Liver (tissue), 9 donors: ENCODE results near the gene NHS. TPM values are rescaled to one million over a fixed set of nuclear protein-coding genes. Genes with fewer than 3 reads are reported as not detected.

Experiments
- DNase-seq: peaks from one replicate; pipeline ENCODE4 v3.0.0-alpha.2; 2017; ENCODE audit warnings: low spot score
- H3K27ac ChIP-seq, 2 donors: one replicate each; pipeline ENCODE4 v1.7.0; 2013; ENCODE audit warnings: inconsistent platforms in 2 of 2, low read length in 2 of 2, control low read depth in 1 of 2, low read depth in 1 of 2, mild to moderate bottlenecking in 1 of 2
- H3K27me3 ChIP-seq, 4 donors: one replicate each; pipeline versions ENCODE4 v1.6.1 to v1.7.0; 2013; ENCODE audit warnings: low read length in 3 of 4, inconsistent platforms in 1 of 4, mild to moderate bottlenecking in 1 of 4, moderate library complexity in 1 of 4; ENCODE audit not compliant: control insufficient read depth in 4 of 4, insufficient read depth in 4 of 4
- H3K36me3 ChIP-seq, 4 donors: one replicate each; pipeline versions ENCODE4 v1.6.1 to v1.7.0; 2013; ENCODE audit warnings: low read length in 3 of 4, mild to moderate bottlenecking in 3 of 4, low read depth in 1 of 4, moderate library complexity in 1 of 4; ENCODE audit not compliant: control insufficient read depth in 4 of 4, insufficient read depth in 3 of 4
- H3K4me1 ChIP-seq, 4 donors: one replicate each; pipeline versions ENCODE4 v1.6.1 to v1.7.0; 2013; ENCODE audit warnings: low read length in 3 of 4, mild to moderate bottlenecking in 3 of 4, moderate library complexity in 1 of 4; ENCODE audit not compliant: control insufficient read depth in 4 of 4, insufficient read depth in 4 of 4
- H3K4me3 ChIP-seq, 3 donors: one replicate each; pipeline versions ENCODE4 v1.6.1 to v1.7.0; 2013; ENCODE audit warnings: low read length in 3 of 3, control low read depth in 1 of 3, low read depth in 1 of 3, mild to moderate bottlenecking in 1 of 3
- H3K9ac ChIP-seq, 2 donors: one replicate each; pipeline ENCODE4 v1.7.0; 2013; ENCODE audit warnings: low read length in 2 of 2, mild to moderate bottlenecking in 2 of 2, moderate library complexity in 2 of 2, control low read depth in 1 of 2, low read depth in 1 of 2
- H3K9me3 ChIP-seq, 4 donors: one replicate each; pipeline versions ENCODE4 v1.6.1 to v1.7.0; 2013; ENCODE audit warnings: low read length in 3 of 4; ENCODE audit not compliant: control insufficient read depth in 4 of 4
- ATF3 ChIP-seq: IDR thresholded peaks from 2 replicates; pipeline ENCODE4 v1.6.1; 2016; ENCODE audit warnings: antibody characterized with exemption
- CTCF ChIP-seq: fragments of 150-350 bp; IDR thresholded peaks from 2 replicates; pipeline ENCODE4 v1.5.1; 2017; ENCODE audit warnings: improper control_type of control experiment, low read depth, low read length; ENCODE audit not compliant: missing input control
- EGR1 ChIP-seq, 2 donors: IDR thresholded peaks; 2 replicates each; pipeline ENCODE4 v1.6.1; 2016 to 2018; ENCODE audit warnings: antibody characterized with exemption in 2 of 2, low read depth in 2 of 2
- FOXA1 ChIP-seq: IDR thresholded peaks from 2 replicates; pipeline ENCODE4 v1.6.1; 2016; ENCODE audit warnings: antibody characterized with exemption
- FOXA2 ChIP-seq: IDR thresholded peaks from 2 replicates; pipeline ENCODE4 v1.6.1; 2016; ENCODE audit warnings: antibody characterized with exemption
- GABPA ChIP-seq, 2 donors: IDR thresholded peaks in 1 of 2; conservative IDR thresholded peaks in 1 of 2; 2 replicates each; pipeline ENCODE4 v1.6.1; 2016; ENCODE audit warnings: antibody characterized with exemption in 2 of 2, mild to moderate bottlenecking in 1 of 2, moderate library complexity in 1 of 2
- HNF4A ChIP-seq, 2 donors: conservative IDR thresholded peaks; 2 replicates each; pipeline ENCODE4 v1.6.1; 2016; ENCODE audit warnings: antibody characterized with exemption in 2 of 2, mild to moderate bottlenecking in 2 of 2
- HNF4G ChIP-seq: IDR thresholded peaks from 2 replicates; pipeline ENCODE4 v1.6.1; 2016; ENCODE audit warnings: antibody characterized with exemption
- JUND ChIP-seq, 2 donors: IDR thresholded peaks; 2 replicates each; pipeline ENCODE4 v1.6.1; 2016; ENCODE audit warnings: antibody characterized with exemption in 2 of 2
- MAX ChIP-seq: IDR thresholded peaks from 2 replicates; pipeline ENCODE4 v1.6.1; 2016; ENCODE audit warnings: antibody characterized with exemption
- NR2F2 ChIP-seq: IDR thresholded peaks from 2 replicates; pipeline ENCODE4 v1.6.1; 2016; ENCODE audit warnings: antibody characterized with exemption
- RAD21 ChIP-seq, 2 donors: IDR thresholded peaks; 2 replicates each; pipeline ENCODE4 v1.6.1; 2016; ENCODE audit warnings: antibody characterized with exemption in 2 of 2, mild to moderate bottlenecking in 2 of 2
- REST ChIP-seq: IDR thresholded peaks from 2 replicates; pipeline ENCODE4 v1.6.1; 2016; ENCODE audit warnings: antibody characterized with exemption, mild to moderate bottlenecking
- RXRA ChIP-seq, 2 donors: IDR thresholded peaks; 2 replicates each; pipeline ENCODE4 v1.6.1; 2017 to 2018; ENCODE audit warnings: antibody characterized with exemption in 2 of 2, mild to moderate bottlenecking in 1 of 2
- SP1 ChIP-seq: IDR thresholded peaks from 2 replicates; pipeline ENCODE4 v1.6.1; 2018; ENCODE audit warnings: antibody characterized with exemption, mild to moderate bottlenecking
- YY1 ChIP-seq: IDR thresholded peaks from 2 replicates; pipeline ENCODE4 v1.6.1; 2016; ENCODE audit warnings: antibody characterized with exemption, mild to moderate bottlenecking
- WGBS: extraction: QIAGEN DNeasy Blood & Tissue Kit; methylation state at CpG from one replicate; pipeline ENCODE4 v1.1.7; 2013; 5-methylcytosine and 5-hydroxymethylcytosine counted together
- polyA plus RNA-seq, 2 donors: library from polyadenylated mRNA; stranded (reverse) in 1 of 2; unstranded in 1 of 2; fragments of 200-250 nt in 1 of 2; fragments of >200 nt in 1 of 2; fragmentation: Nextera tagmentation in 1 of 2; extraction: Ambion mirVana in 1 of 2; gene quantifications; one replicate each; pipeline versions ENCODE4 v1.2.1 to v1.2.3, GENCODE V29; 2013 to 2015
- total RNA-seq, 2 donors: library from RNA; depleted of rRNA; stranded (reverse); fragments of >200 nt; gene quantifications; one replicate each; pipeline ENCODE4 v1.2.3, GENCODE V29; 2014
- donor health status: healthy.
- donor health status: healthy.
- donor health status: healthy.
- donor health status: healthy.
- donor health status: healthy.

The NHS gene
- total and polyA plus RNA-seq, 4 donors: 0.03 to 0.17 (median 0.10) TPM

GRCh38 chrX:17377795-17378194 lies 2.8 kb downstream of the NHS start:
- H3K27me3 ChIP-seq: peaks cover 0 to 4% (median 0%) of the 10 kb centered on the region in 4 donors

GRCh38 chrX:17380221-17380620 lies 5.2 kb downstream of the NHS start:
- 93% methylated on average over 9 of the region's 9 CpGs for WGBS
- Histone ChIP-seq H3K36me3 (no peaks in the 10 kb centered on the region), H3K4me1 (peaks cover 0 to 16% (median 10%) of the 10 kb centered on the region in 4 donors), H3K27me3 (peaks cover 0 to 4% (median 0%) of the 10 kb centered on the region in 4 donors), H3K9ac (no peak overlapping the region), H3K4me3 (no peak overlapping the region), H3K9me3 (peaks cover 0 to 13% (median 2%) of the 10 kb centered on the region in 4 donors), H3K27ac (no peak overlapping the region)
- TF ChIP-seq GABPA (IDR thresholded peaks at IDR 0.05 in 1 of 2, conservative IDR thresholded peaks at IDR 0.05 in 1 of 2) (no peak), CTCF (no peak), REST (no peak)
- no peak for DNase-seq

More at GRCh38 chrX:17377795-17378194, 2.8 kb downstream of the NHS start:
- DNase-seq: no peak
- Histone ChIP-seq H3K27ac (no peak overlapping the region), H3K4me1 (peaks cover 0 to 16% (median 10%) of the 10 kb centered on the region in 4 donors), H3K36me3 (no peaks in the 10 kb centered on the region), H3K4me3 (no peak overlapping the region), H3K9me3 (peaks cover 0 to 11% (median under 1%) of the 10 kb centered on the region in 4 donors), H3K9ac (no peak overlapping the region)
- 22% methylated on average over 9 of the region's 9 CpGs for WGBS
- no peak for TF ChIP-seq HNF4G
- no peak for TF ChIP-seq CTCF
- no peak for TF ChIP-seq ATF3
- TF ChIP-seq HNF4A (conservative IDR thresholded peaks at IDR 0.05): no peak
- TF ChIP-seq MAX: no peak
- no peak for TF ChIP-seq RAD21 (IDR thresholded peaks at IDR 0.05)
- no peak for TF ChIP-seq EGR1 (IDR thresholded peaks at IDR 0.05; ENCODE audit: low read depth in 2 of 2)
- no peak for TF ChIP-seq FOXA2
- no peak for TF ChIP-seq NR2F2
- TF ChIP-seq RXRA (IDR thresholded peaks at IDR 0.05): no peak
- no peak for TF ChIP-seq YY1
- no peak for TF ChIP-seq JUND (IDR thresholded peaks at IDR 0.05)
- no peak for TF ChIP-seq FOXA1
- TF ChIP-seq SP1: no peak
